ENCODE results near the gene LY6G5C.

The LY6G5C gene

DNA sequence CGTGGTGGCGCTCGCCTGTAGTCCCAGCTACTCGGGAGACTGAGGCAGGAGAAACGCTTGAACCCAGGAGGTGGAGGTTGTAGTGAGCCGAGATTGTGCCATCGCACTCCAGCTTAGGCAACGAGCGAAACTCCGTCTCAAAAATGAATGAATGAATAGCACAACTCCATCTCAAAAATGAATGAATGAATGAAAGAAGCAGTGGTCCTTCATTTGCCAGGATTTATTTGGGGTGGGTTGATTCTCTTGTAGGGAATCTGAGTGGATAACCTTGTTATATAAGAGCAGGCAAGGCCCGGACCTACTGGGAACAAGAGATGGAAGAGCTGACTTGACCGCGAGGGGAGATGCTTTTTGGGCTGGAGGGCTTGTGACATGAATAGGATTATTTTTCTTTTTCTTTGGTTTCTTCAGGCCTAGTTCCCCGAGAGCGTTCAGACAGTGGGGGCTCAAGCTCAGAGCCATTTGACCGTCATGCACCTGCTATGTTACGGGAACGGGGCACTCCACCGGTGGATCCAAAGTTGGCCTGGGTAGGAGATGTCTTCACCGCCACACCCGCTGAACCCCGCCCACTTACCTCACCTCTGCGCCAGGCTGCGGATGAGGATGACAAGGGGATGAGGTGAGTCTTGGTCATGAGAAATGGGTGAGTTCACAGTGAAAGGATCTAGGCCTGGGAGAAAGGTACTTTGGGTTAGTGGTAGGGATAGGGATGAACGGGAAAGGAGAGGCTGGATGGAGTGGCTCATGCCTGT lies 50.5 kb downstream of the LY6G5C start:
- DNase-seq (ENCODE audit: low read depth) = no peak
- H3K4me3 ChIP-seq (ENCODE audit: low read depth, low read length) = no peak overlapping the region

DNA sequence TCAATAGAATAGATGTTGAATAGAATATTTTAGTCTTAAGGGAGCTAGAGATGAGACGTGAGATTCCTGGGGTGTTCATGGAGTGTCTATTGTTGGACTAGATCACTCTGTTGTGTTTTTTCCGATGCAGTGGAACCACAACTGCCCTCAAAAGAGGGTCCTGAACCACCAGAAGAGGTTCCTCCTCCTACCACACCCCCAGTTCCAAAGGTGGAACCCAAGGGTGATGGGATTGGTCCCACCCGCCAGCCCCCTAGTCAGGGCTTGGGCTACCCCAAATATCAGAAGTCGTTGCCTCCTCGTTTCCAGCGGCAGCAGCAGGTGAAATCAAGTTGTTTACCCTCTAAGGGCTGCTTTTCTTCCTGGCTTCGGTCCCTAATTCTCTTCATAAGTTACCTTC lies 51.9 kb downstream of the LY6G5C start:
- no peak overlapping the region for H3K4me3 ChIP-seq (ENCODE audit: low read depth, low read length)
- no peak for DNase-seq (ENCODE audit: low read depth)

GRCh38 chr6:31627690-31628287 lies 53.1 kb downstream of the LY6G5C start:
- DNase-seq (ENCODE audit: low read depth) = no peak

DNA sequence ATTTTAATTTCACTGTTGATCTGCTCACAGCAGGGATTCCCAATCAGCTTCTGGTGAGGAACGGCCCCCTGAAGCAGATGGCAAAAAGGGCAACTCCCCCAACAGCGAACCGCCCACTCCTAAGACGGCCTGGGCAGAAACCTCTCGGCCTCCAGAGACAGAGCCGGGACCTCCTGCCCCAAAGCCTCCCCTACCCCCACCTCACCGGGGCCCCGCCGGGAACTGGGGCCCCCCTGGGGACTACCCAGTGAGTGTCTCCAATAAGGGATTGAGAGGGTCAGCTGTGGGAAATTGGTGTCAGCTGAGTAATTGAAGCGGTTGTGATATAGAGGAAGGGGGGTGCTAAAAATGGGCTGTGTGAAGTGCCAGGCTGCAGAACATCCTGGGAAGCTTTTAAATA lies 53.9 kb downstream of the LY6G5C start:
- DNase-seq (ENCODE audit: low read depth) = no peak
- no peak overlapping the region for H3K4me3 ChIP-seq (ENCODE audit: low read depth, low read length)

More at GRCh38 chr6:31627690-31628287, 53.1 kb downstream of the LY6G5C start:
- H3K4me3 ChIP-seq (ENCODE audit: low read depth, low read length) = no peak overlapping the region
